HepG2 (cell line): ENCODE measurements around the gene ATG2B. TPM values are rescaled to one million over a fixed set of nuclear protein-coding genes. Genes with fewer than 3 reads are reported as not detected.

ENCODE experiments used
- AGO1 ChIP-seq: fragments of 200-400 bp; formaldehyde crosslinking; IDR thresholded peaks from 2 replicates; pipeline ENCODE4 v1.6.1; 2017; ENCODE audit warnings: mild to moderate bottlenecking, low read depth, low read length, moderate library complexity; ENCODE audit not compliant: poor library complexity, severe bottlenecking
- DPF2 ChIP-seq: sonication (generic); formaldehyde crosslinking; IDR thresholded peaks from 2 replicates; pipeline ENCODE4 v1.4.0; 2020; ENCODE audit warnings: mild to moderate bottlenecking, low read depth, missing genetic modification reagents, borderline replicate concordance
- KDM5B ChIP-seq: sonication (generic); formaldehyde crosslinking; IDR thresholded peaks from 2 replicates; pipeline ENCODE4 v1.4.0; 2020; ENCODE audit warnings: missing genetic modification reagents, mild to moderate bottlenecking, borderline replicate concordance
- MTF1 ChIP-seq: sonication (generic); formaldehyde crosslinking; IDR thresholded peaks from 2 replicates; pipeline ENCODE4 v1.5.0; 2020; ENCODE audit warnings: missing genetic modification reagents
- PAWR ChIP-seq: sonication (generic); formaldehyde crosslinking; IDR thresholded peaks from 2 replicates; pipeline ENCODE4 v1.4.0; 2020; ENCODE audit warnings: missing genetic modification reagents, mild to moderate bottlenecking, borderline replicate concordance
- POLR2G ChIP-seq: fragments of 200-400 bp; formaldehyde crosslinking; IDR thresholded peaks from 2 replicates; pipeline ENCODE4 v1.6.1; 2018; ENCODE audit warnings: mild to moderate bottlenecking, low read depth, low read length, moderate library complexity
- RAD21 ChIP-seq: fragments of 450-650 bp; formaldehyde crosslinking; IDR thresholded peaks from 2 replicates; pipeline ENCODE4 v1.5.0; 2020; ENCODE audit warnings: mild to moderate bottlenecking
- TBL1XR1 ChIP-seq: fragments of 150-350 bp; IDR thresholded peaks from 2 replicates; pipeline ENCODE4 v1.6.1; 2014; ENCODE audit warnings: borderline replicate concordance, low read length; ENCODE audit not compliant: partially characterized antibody
- TBP ChIP-seq: sonication (generic); formaldehyde crosslinking; IDR thresholded peaks from 2 replicates; pipeline ENCODE4 v1.5.0; 2020; ENCODE audit warnings: missing genetic modification reagents
- ZBTB3 ChIP-seq: sonication (generic); formaldehyde crosslinking; IDR thresholded peaks from 2 replicates; pipeline ENCODE4 v1.4.0; 2020; ENCODE audit warnings: low read depth, mild to moderate bottlenecking, moderate library complexity, missing genetic modification reagents, borderline replicate concordance
- ZEB1 ChIP-seq: IDR thresholded peaks from 2 replicates; pipeline ENCODE4 v1.6.1; 2012; ENCODE audit warnings: mild to moderate bottlenecking, low read depth, inconsistent platforms; ENCODE audit not compliant: insufficient replicate concordance
- ZKSCAN1 ChIP-seq: fragments of 150-350 bp; IDR thresholded peaks from 2 replicates; pipeline ENCODE4 v1.6.1; 2014; ENCODE audit warnings: low read length
- ZNF30 ChIP-seq: sonication (generic); formaldehyde crosslinking; IDR thresholded peaks from 2 replicates; pipeline ENCODE4 v1.5.0; 2020; ENCODE audit warnings: mild to moderate bottlenecking, missing genetic modification reagents
- ZNF431 ChIP-seq: sonication (generic); formaldehyde crosslinking; IDR thresholded peaks from 2 replicates; pipeline ENCODE4 v1.9.0; 2022; ENCODE audit warnings: missing genetic modification reagents, low read depth, mild to moderate bottlenecking, borderline replicate concordance
- ZNF468 ChIP-seq: sonication (generic); formaldehyde crosslinking; IDR thresholded peaks from 2 replicates; pipeline ENCODE4 v1.8.0; 2022; ENCODE audit warnings: mild to moderate bottlenecking, moderate library complexity, missing genetic modification reagents
- ZNF780A ChIP-seq: sonication (generic); formaldehyde crosslinking; IDR thresholded peaks from 2 replicates; pipeline ENCODE4 v1.8.0; 2022; ENCODE audit warnings: mild to moderate bottlenecking, missing genetic modification reagents, moderate library complexity
- polyA plus RNA-seq, 8 experiments: library from polyadenylated mRNA; depleted of rRNA in 3 of 8; stranded (reverse) in 7 of 8; unstranded in 1 of 8; fragments of >200 nt; fragmentation: Illumina TruSeq in 4 of 8; extraction: Trizol in 4 of 8; gene quantifications; 2 replicates each; pipeline versions ENCODE4 v1.2.1 to v1.2.3, GENCODE V29; 2011 to 2016; ENCODE audit warnings: low read depth in 4 of 8, missing spikeins in 1 of 8, mixed read lengths in 1 of 8; ENCODE audit not compliant: insufficient read depth in 1 of 8
- total RNA-seq, 5 experiments: library from RNA; depleted of rRNA; stranded (reverse); fragments of >200 nt; fragmentation: Illumina TruSeq; extraction: Trizol; gene quantifications; 2 replicates each; pipeline ENCODE4 v1.2.3, GENCODE V29; 2016; ENCODE audit warnings: low read depth in 1 of 5
- TF ChIP-seq, protein P1 (sequence below): sonication (generic); formaldehyde crosslinking; IDR thresholded peaks from 2 replicates; pipeline ENCODE4 v1.8.0; 2022; ENCODE audit warnings: missing genetic modification reagents, low read depth, mild to moderate bottlenecking, borderline replicate concordance
- TF ChIP-seq, protein P2 (sequence below): sonication (generic); formaldehyde crosslinking; IDR thresholded peaks from 2 replicates; pipeline ENCODE4 v1.8.0; 2022; ENCODE audit warnings: mild to moderate bottlenecking, missing genetic modification reagents
- TF ChIP-seq, protein P3 (sequence below): sonication (generic); formaldehyde crosslinking; IDR thresholded peaks from 2 replicates; pipeline ENCODE4 v1.8.0; 2022; ENCODE audit warnings: missing genetic modification reagents, mild to moderate bottlenecking, moderate library complexity, borderline replicate concordance
- TF ChIP-seq, protein P4 (sequence below): sonication (generic); formaldehyde crosslinking; IDR thresholded peaks from 2 replicates; pipeline ENCODE4 v1.4.0; 2020; ENCODE audit warnings: missing genetic modification reagents
- TF ChIP-seq, protein P5 (sequence below): sonication (generic); formaldehyde crosslinking; IDR thresholded peaks from 2 replicates; pipeline ENCODE4 v1.5.1; 2020; ENCODE audit warnings: mild to moderate bottlenecking, moderate library complexity, missing genetic modification reagents

Gene ATG2B
- total and polyA plus RNA-seq, 2 of the 13 experiments (the other 11 are each of a cell fraction or from before 2014, with no cell fraction given), result 7.4 to 7.5 TPM

DNA sequence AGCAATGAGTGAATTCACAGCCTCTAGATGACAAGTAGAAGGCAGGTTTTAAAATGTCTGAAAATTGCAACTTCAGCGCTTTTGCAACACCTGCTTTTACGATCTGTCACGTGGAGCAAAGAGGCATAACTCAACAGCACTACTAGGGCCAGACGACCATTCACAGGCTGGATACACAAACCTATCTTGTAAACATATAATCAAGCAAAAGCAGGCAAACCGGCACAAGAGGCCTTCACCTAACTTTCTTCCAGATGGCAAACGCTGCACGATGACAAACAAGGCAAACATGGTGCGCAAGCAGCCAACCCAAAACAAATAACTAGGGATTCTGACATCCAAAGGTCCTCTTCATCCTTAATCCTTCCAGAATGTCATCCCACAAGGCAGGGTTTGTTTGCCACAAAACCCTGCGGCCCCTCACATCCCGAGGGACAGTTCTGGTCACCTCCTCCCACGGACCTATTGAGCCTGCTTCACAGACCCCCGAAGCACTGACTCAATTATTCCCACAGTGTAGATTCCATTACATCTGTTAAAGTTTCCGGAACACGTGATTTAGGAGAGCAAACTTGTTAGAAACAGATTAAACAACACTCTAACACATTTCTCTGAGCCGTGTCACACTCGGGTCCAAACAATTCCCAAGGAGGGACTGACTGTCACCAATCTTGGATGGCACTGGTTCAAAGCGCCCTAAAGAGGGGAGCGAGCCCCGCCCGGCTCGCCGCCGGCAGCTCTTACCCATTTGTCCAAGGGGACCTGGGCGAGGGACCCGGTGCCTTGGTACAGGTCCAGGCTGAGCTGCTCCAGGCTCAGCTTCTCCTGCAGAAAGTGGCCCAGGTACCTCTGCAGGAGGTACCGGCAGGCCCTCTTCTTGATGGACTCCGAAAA is 823 bp downstream of the ATG2B start (continued):
- TF ChIP-seq, protein P1, sequence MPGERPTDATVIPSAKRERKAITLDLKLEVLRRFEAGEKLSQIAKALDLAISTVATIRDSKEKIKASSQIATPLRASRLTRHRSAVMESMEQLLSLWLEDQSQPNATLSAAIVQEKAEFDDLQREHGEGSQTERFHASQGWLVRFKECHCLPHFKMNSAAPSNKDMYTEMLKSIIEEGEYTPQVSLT (CRISPR knock-in tag), result no peak
- TF ChIP-seq PAWR (CRISPR knock-in tag), result no peak
- TF ChIP-seq TBP, result no peak
- TF ChIP-seq ZNF431 (CRISPR knock-in tag), result no peak
- no peak for TF ChIP-seq ZNF30
- TF ChIP-seq, protein P2, sequence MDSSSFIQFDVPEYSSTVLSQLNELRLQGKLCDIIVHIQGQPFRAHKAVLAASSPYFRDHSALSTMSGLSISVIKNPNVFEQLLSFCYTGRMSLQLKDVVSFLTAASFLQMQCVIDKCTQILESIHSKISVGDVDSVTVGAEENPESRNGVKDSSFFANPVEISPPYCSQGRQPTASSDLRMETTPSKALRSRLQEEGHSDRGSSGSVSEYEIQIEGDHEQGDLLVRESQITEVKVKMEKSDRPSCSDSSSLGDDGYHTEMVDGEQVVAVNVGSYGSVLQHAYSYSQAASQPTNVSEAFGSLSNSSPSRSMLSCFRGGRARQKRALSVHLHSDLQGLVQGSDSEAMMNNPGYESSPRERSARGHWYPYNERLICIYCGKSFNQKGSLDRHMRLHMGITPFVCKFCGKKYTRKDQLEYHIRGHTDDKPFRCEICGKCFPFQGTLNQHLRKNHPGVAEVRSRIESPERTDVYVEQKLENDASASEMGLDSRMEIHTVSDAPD (CRISPR knock-in tag), result no peak
- TF ChIP-seq KDM5B (CRISPR knock-in tag), result no peak; the same call in 1 of the 2 replicates
- TF ChIP-seq AGO1, result peak; percentile 49
- TF ChIP-seq POLR2G, result no peak
- TF ChIP-seq RAD21, result no peak
- TF ChIP-seq ZNF468, result 0 out of 2 replicates have a peak, but pooled peaks have one; percentile 64
- TF ChIP-seq ZNF780A (CRISPR knock-in tag), result no peak
- TF ChIP-seq, protein P3, sequence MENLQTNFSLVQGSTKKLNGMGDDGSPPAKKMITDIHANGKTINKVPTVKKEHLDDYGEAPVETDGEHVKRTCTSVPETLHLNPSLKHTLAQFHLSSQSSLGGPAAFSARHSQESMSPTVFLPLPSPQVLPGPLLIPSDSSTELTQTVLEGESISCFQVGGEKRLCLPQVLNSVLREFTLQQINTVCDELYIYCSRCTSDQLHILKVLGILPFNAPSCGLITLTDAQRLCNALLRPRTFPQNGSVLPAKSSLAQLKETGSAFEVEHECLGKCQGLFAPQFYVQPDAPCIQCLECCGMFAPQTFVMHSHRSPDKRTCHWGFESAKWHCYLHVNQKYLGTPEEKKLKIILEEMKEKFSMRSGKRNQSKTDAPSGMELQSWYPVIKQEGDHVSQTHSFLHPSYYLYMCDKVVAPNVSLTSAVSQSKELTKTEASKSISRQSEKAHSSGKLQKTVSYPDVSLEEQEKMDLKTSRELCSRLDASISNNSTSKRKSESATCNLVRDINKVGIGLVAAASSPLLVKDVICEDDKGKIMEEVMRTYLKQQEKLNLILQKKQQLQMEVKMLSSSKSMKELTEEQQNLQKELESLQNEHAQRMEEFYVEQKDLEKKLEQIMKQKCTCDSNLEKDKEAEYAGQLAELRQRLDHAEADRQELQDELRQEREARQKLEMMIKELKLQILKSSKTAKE (CRISPR knock-in tag), result no peak
- no peak for TF ChIP-seq ZKSCAN1
- TF ChIP-seq, protein P4, sequence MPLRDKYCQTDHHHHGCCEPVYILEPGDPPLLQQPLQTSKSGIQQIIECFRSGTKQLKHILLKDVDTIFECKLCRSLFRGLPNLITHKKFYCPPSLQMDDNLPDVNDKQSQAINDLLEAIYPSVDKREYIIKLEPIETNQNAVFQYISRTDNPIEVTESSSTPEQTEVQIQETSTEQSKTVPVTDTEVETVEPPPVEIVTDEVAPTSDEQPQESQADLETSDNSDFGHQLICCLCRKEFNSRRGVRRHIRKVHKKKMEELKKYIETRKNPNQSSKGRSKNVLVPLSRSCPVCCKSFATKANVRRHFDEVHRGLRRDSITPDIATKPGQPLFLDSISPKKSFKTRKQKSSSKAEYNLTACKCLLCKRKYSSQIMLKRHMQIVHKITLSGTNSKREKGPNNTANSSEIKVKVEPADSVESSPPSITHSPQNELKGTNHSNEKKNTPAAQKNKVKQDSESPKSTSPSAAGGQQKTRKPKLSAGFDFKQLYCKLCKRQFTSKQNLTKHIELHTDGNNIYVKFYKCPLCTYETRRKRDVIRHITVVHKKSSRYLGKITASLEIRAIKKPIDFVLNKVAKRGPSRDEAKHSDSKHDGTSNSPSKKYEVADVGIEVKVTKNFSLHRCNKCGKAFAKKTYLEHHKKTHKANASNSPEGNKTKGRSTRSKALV, result no peak; the same call in none of the 2 replicates
- TF ChIP-seq MTF1 (CRISPR knock-in tag), result no peak
- TF ChIP-seq TBL1XR1, result no peak
- TF ChIP-seq DPF2, result no peak
- no peak for TF ChIP-seq ZBTB3 (CRISPR knock-in tag)
- TF ChIP-seq ZEB1, result no peak
- TF ChIP-seq, protein P5, sequence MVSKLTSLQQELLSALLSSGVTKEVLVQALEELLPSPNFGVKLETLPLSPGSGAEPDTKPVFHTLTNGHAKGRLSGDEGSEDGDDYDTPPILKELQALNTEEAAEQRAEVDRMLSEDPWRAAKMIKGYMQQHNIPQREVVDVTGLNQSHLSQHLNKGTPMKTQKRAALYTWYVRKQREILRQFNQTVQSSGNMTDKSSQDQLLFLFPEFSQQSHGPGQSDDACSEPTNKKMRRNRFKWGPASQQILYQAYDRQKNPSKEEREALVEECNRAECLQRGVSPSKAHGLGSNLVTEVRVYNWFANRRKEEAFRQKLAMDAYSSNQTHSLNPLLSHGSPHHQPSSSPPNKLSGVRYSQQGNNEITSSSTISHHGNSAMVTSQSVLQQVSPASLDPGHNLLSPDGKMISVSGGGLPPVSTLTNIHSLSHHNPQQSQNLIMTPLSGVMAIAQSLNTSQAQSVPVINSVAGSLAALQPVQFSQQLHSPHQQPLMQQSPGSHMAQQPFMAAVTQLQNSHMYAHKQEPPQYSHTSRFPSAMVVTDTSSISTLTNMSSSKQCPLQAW (CRISPR knock-in tag), result no peak
